ENCODE measurements around the gene DCP1B.

Gene DCP1B

GRCh38 chr12:2032506-2032905 lies 28.2 kb upstream of the DCP1B start:
- no peak for DNase-seq
- Mint-ChIP-seq H3K4me3 (no peak overlapping the region), H3K27ac (no peak overlapping the region), H3K9me3 (no peaks in the 10 kb centered on the region), H3K36me3 (no peaks in the 10 kb centered on the region), H3K4me1 (peaks cover 9% of the 10 kb centered on the region), H3K27me3 (peaks cover 68% of the 10 kb centered on the region)
- CTCF ChIA-PET, result no interaction called here

- Mint-ChIP-seq H3K9me3 (no peaks in the 10 kb centered on the region), H3K36me3 (no peaks in the 10 kb centered on the region), H3K4me3 (no peak overlapping the region), H3K4me1 (peaks cover 4% of the 10 kb centered on the region), H3K27me3 (peaks cover 45% of the 10 kb centered on the region), H3K27ac (no peak overlapping the region)
- CTCF ChIA-PET, result no interaction called here
- no peak for DNase-seq
Measured at GRCh38 chr12:2029851-2030250, 25.6 kb upstream of the DCP1B start.

GRCh38 chr12:2027351-2027750 lies 23.1 kb upstream of the DCP1B start:
- Mint-ChIP-seq H3K36me3 (no peaks in the 10 kb centered on the region), H3K27me3 (peaks cover 24% of the 10 kb centered on the region), H3K4me3 (no peak overlapping the region), H3K4me1 (no peaks in the 10 kb centered on the region), H3K9me3 (no peaks in the 10 kb centered on the region), H3K27ac (no peak overlapping the region)
- CTCF ChIA-PET, result interaction anchor here (0.6 kb wide), 1 partner anchor 63 kb away, joined by 3 read pairs; no protein-coding TSS in a partner anchor
- DNase-seq, result no peak

GRCh38 chr12:2023365-2023764 lies 19.1 kb upstream of the DCP1B start:
- Mint-ChIP-seq H3K27ac (no peak overlapping the region), H3K9me3 (no peaks in the 10 kb centered on the region), H3K27me3 (peaks cover 21% of the 10 kb centered on the region), H3K4me3 (no peak overlapping the region), H3K36me3 (no peaks in the 10 kb centered on the region), H3K4me1 (no peaks in the 10 kb centered on the region)
- no peak for DNase-seq
- CTCF ChIA-PET, result no interaction called here

- CTCF ChIA-PET, result no interaction called here
- no peak overlapping the region for H3K27ac Mint-ChIP-seq
- no peak for DNase-seq
- H3K27me3 Mint-ChIP-seq, result peaks cover 35% of the 10 kb centered on the region
- H3K4me1 Mint-ChIP-seq, result no peaks in the 10 kb centered on the region
- H3K4me3 Mint-ChIP-seq, result no peak overlapping the region
- H3K36me3 Mint-ChIP-seq, result no peaks in the 10 kb centered on the region
- H3K9me3 Mint-ChIP-seq, result no peaks in the 10 kb centered on the region
Measured at GRCh38 chr12:2020511-2020910, 16.3 kb upstream of the DCP1B start.

- no peaks in the 10 kb centered on the region for H3K4me1 Mint-ChIP-seq
- no peak for DNase-seq
- CTCF ChIA-PET, result no interaction called here
- no peaks in the 10 kb centered on the region for H3K36me3 Mint-ChIP-seq
- peaks cover 43% of the 10 kb centered on the region for H3K27me3 Mint-ChIP-seq
- no peak overlapping the region for H3K27ac Mint-ChIP-seq
- no peak overlapping the region for H3K4me3 Mint-ChIP-seq
- no peaks in the 10 kb centered on the region for H3K9me3 Mint-ChIP-seq
Measured at GRCh38 chr12:2019126-2019525, 14.9 kb upstream of the DCP1B start.

GRCh38 chr12:2018391-2018790 lies 14.1 kb upstream of the DCP1B start:
- CTCF ChIA-PET, result no interaction called here
- H3K9me3 Mint-ChIP-seq, result no peaks in the 10 kb centered on the region
- no peaks in the 10 kb centered on the region for H3K4me1 Mint-ChIP-seq
- no peak overlapping the region for H3K4me3 Mint-ChIP-seq
- no peaks in the 10 kb centered on the region for H3K36me3 Mint-ChIP-seq
- no peak for DNase-seq
- H3K27me3 Mint-ChIP-seq, result peaks cover 43% of the 10 kb centered on the region
- H3K27ac Mint-ChIP-seq, result no peak overlapping the region

GRCh38 chr12:2017546-2018337 lies 13.5 kb upstream of the DCP1B start:
- Mint-ChIP-seq H3K9me3 (no peaks in the 10 kb centered on the region), H3K27ac (no peak overlapping the region), H3K4me1 (no peaks in the 10 kb centered on the region), H3K4me3 (no peak overlapping the region), H3K36me3 (no peaks in the 10 kb centered on the region), H3K27me3 (peaks cover 43% of the 10 kb centered on the region)
- CTCF ChIA-PET, result no interaction called here
- no peak for DNase-seq

GRCh38 chr12:2016862-2017545 lies 12.7 kb upstream of the DCP1B start:
- H3K4me1 Mint-ChIP-seq, result no peaks in the 10 kb centered on the region
- DNase-seq, result no peak
- no peak overlapping the region for H3K27ac Mint-ChIP-seq
- H3K27me3 Mint-ChIP-seq, result peaks cover 40% of the 10 kb centered on the region
- no peaks in the 10 kb centered on the region for H3K36me3 Mint-ChIP-seq
- H3K4me3 Mint-ChIP-seq, result no peak overlapping the region
- CTCF ChIA-PET, result no interaction called here
- H3K9me3 Mint-ChIP-seq, result no peaks in the 10 kb centered on the region

GRCh38 chr12:2014231-2014630 lies 10.0 kb upstream of the DCP1B start:
- Mint-ChIP-seq H3K36me3 (no peaks in the 10 kb centered on the region), H3K27ac (no peak overlapping the region), H3K4me1 (peaks cover 3% of the 10 kb centered on the region), H3K27me3 (peaks cover 49% of the 10 kb centered on the region), H3K9me3 (no peaks in the 10 kb centered on the region), H3K4me3 (no peak overlapping the region)
- CTCF ChIA-PET, result no interaction called here
- no peak for DNase-seq

GRCh38 chr12:2013527-2014223 lies 9.4 kb upstream of the DCP1B start:
- Mint-ChIP-seq H3K36me3 (no peaks in the 10 kb centered on the region), H3K9me3 (no peaks in the 10 kb centered on the region), H3K4me3 (no peak overlapping the region), H3K4me1 (peaks cover 3% of the 10 kb centered on the region), H3K27ac (no peak overlapping the region), H3K27me3 (peaks cover 44% of the 10 kb centered on the region)
- CTCF ChIA-PET, result no interaction called here
- no peak for DNase-seq

GRCh38 chr12:2013086-2013485 lies 8.8 kb upstream of the DCP1B start:
- peaks cover 3% of the 10 kb centered on the region for H3K4me1 Mint-ChIP-seq
- H3K27ac Mint-ChIP-seq, result no peak overlapping the region
- CTCF ChIA-PET, result no interaction called here
- H3K4me3 Mint-ChIP-seq, result no peak overlapping the region
- DNase-seq, result no peak
- no peaks in the 10 kb centered on the region for H3K36me3 Mint-ChIP-seq
- H3K9me3 Mint-ChIP-seq, result no peaks in the 10 kb centered on the region
- H3K27me3 Mint-ChIP-seq, result peaks cover 38% of the 10 kb centered on the region

- H3K4me3 Mint-ChIP-seq, result no peak overlapping the region
- no peaks in the 10 kb centered on the region for H3K36me3 Mint-ChIP-seq
- DNase-seq, result no peak
- peaks cover 29% of the 10 kb centered on the region for H3K27me3 Mint-ChIP-seq
- CTCF ChIA-PET, result interaction anchor here (2.3 kb wide), 1 partner anchor 11 kb away, joined by 6 read pairs; no protein-coding TSS in a partner anchor
- no peak overlapping the region for H3K27ac Mint-ChIP-seq
- no peaks in the 10 kb centered on the region for H3K9me3 Mint-ChIP-seq
- H3K4me1 Mint-ChIP-seq, result peaks cover 3% of the 10 kb centered on the region
Measured at GRCh38 chr12:2011643-2012607, 7.7 kb upstream of the DCP1B start.

GRCh38 chr12:2009623-2010022 lies 5.4 kb upstream of the DCP1B start:
- no peak for DNase-seq
- peaks cover 19% of the 10 kb centered on the region for H3K27me3 Mint-ChIP-seq
- H3K27ac Mint-ChIP-seq, result no peak overlapping the region
- H3K36me3 Mint-ChIP-seq, result peaks cover 1% of the 10 kb centered on the region
- CTCF ChIA-PET, result interaction anchor here (1.0 to 2.3 kb wide), 3 partner anchors 8 to 195 kb away, joined by 4 to 6 read pairs (median 4); no protein-coding TSS in a partner anchor
- peaks cover 10% of the 10 kb centered on the region for H3K4me1 Mint-ChIP-seq
- H3K9me3 Mint-ChIP-seq, result no peaks in the 10 kb centered on the region
- no peak overlapping the region for H3K4me3 Mint-ChIP-seq

All from activated naive CD4-positive, alpha-beta T cell treated with anti-CD3 and anti-CD28 coated beads, Interleukin-2, amount 10 ng/mL, durations not matched to agents 7 days and 5 days (primary cell).